H9 (cell line): ENCODE results near the gene PACC1. TPM values are rescaled to one million over a fixed set of nuclear protein-coding genes. Genes with fewer than 3 reads are reported as not detected.

Source experiments
- DNase-seq: peaks from one replicate; pipeline ENCODE4 v3.0.0-alpha.2; 2017
- H2AFZ ChIP-seq: one replicate; pipeline ENCODE4 v1.6.1; 2013; ENCODE audit warnings: mild to moderate bottlenecking, low read length, control low read depth, moderate library complexity
- H2AK5ac ChIP-seq: 2 replicates; pipeline ENCODE4 v1.6.1; 2013; ENCODE audit warnings: low read length, control low read depth, mixed read lengths; ENCODE audit not compliant: insufficient read length
- H2BK120ac ChIP-seq: one replicate; pipeline ENCODE4 v1.6.1; 2013; ENCODE audit warnings: low read depth, mild to moderate bottlenecking, low read length, control low read depth, inconsistent platforms; ENCODE audit not compliant: poor library complexity, severe bottlenecking
- H2BK12ac ChIP-seq: 2 replicates; pipeline ENCODE4 v1.6.1; 2013; ENCODE audit warnings: low read length, control low read depth, mixed read lengths, low read depth; ENCODE audit not compliant: insufficient read length
- H2BK15ac ChIP-seq: 2 replicates; pipeline ENCODE4 v1.6.1; 2013; ENCODE audit warnings: low read depth, low read length, control low read depth
- H2BK20ac ChIP-seq: one replicate; pipeline ENCODE4 v1.6.1; 2013; ENCODE audit warnings: low read depth, mild to moderate bottlenecking, low read length, control low read depth, inconsistent platforms; ENCODE audit not compliant: poor library complexity, severe bottlenecking
- H2BK5ac ChIP-seq: 2 replicates; pipeline ENCODE4 v1.6.1; 2013; ENCODE audit warnings: low read length, control low read depth, mixed read lengths; ENCODE audit not compliant: insufficient read length
- H3K14ac ChIP-seq: 2 replicates; pipeline ENCODE4 v1.6.1; 2013; ENCODE audit warnings: low read length, control low read depth; ENCODE audit not compliant: insufficient read depth
- H3K18ac ChIP-seq: 2 replicates; pipeline ENCODE4 v1.6.1; 2013; ENCODE audit warnings: low read depth, mild to moderate bottlenecking, mixed read lengths, low read length, control low read depth; ENCODE audit not compliant: insufficient read length
- H3K23ac ChIP-seq: 2 replicates; pipeline ENCODE4 v1.6.1; 2013; ENCODE audit warnings: low read length, control low read depth, mixed read lengths, low read depth; ENCODE audit not compliant: insufficient read length
- H3K23me2 ChIP-seq: 2 replicates; pipeline ENCODE4 v1.6.1; 2013; ENCODE audit warnings: low read depth, mild to moderate bottlenecking, mixed read lengths, low read length, control low read depth; ENCODE audit not compliant: insufficient read length, poor library complexity, severe bottlenecking
- H3K27ac ChIP-seq: 2 replicates; pipeline ENCODE4 v1.5.1; 2013; ENCODE audit warnings: low read length, control low read depth, mixed read lengths, low read depth; ENCODE audit not compliant: insufficient read length
- H3K27me3 ChIP-seq: 2 replicates; pipeline ENCODE4 v1.6.1; 2013; ENCODE audit warnings: low read length, control low read depth, inconsistent platforms; ENCODE audit not compliant: insufficient read depth
- H3K4ac ChIP-seq: 2 replicates; pipeline ENCODE4 v1.6.1; 2013; ENCODE audit warnings: low read depth, mild to moderate bottlenecking, control low read depth, inconsistent platforms, low read length, moderate library complexity
- H3K4me1 ChIP-seq: 2 replicates; pipeline ENCODE4 v1.6.1; 2013; ENCODE audit warnings: low read length, control low read depth, inconsistent platforms; ENCODE audit not compliant: insufficient read depth
- H3K4me2 ChIP-seq: 2 replicates; pipeline ENCODE4 v1.6.1; 2013; ENCODE audit warnings: low read length, control low read depth, mixed read lengths; ENCODE audit not compliant: insufficient read length, insufficient read depth
- H3K56ac ChIP-seq: 2 replicates; pipeline ENCODE4 v1.6.1; 2013; ENCODE audit warnings: low read depth, mild to moderate bottlenecking, mixed read lengths, low read length, control low read depth; ENCODE audit not compliant: insufficient read length
- H3K79me1 ChIP-seq: 2 replicates; pipeline ENCODE4 v1.6.1; 2013; ENCODE audit warnings: low read depth, mild to moderate bottlenecking, moderate library complexity, low read length, control low read depth, inconsistent platforms; ENCODE audit not compliant: insufficient read depth, poor library complexity, severe bottlenecking
- H3K79me2 ChIP-seq: 2 replicates; pipeline ENCODE4 v1.6.1; 2013; ENCODE audit warnings: low read length, control low read depth, inconsistent platforms; ENCODE audit not compliant: insufficient read depth
- H3K9ac ChIP-seq: 2 replicates; pipeline ENCODE4 v1.6.1; 2013; ENCODE audit warnings: low read length, control low read depth, mixed read lengths; ENCODE audit not compliant: insufficient read length; ENCODE audit errors: extremely low read depth
- H3K9me3 ChIP-seq: one replicate; pipeline ENCODE4 v1.6.1; 2013; ENCODE audit warnings: low read depth, low read length, inconsistent platforms; ENCODE audit not compliant: control insufficient read depth
- H3T11ph ChIP-seq: one replicate; pipeline ENCODE4 v1.6.1; 2013; ENCODE audit warnings: mild to moderate bottlenecking, low read length, control low read depth, inconsistent platforms
- H4K20me1 ChIP-seq: one replicate; pipeline ENCODE4 v1.6.1; 2013; ENCODE audit not compliant: control insufficient read depth, insufficient read length, insufficient read depth
- H4K5ac ChIP-seq: 2 replicates; pipeline ENCODE4 v1.6.1; 2013; ENCODE audit warnings: low read depth, mild to moderate bottlenecking, mixed read lengths, low read length, control low read depth; ENCODE audit not compliant: insufficient read length
- H4K8ac ChIP-seq: replicated peaks from 2 replicates; pipeline ENCODE4 v1.6.1; 2013; ENCODE audit warnings: low read length, control low read depth, mixed read lengths, low read depth; ENCODE audit not compliant: insufficient read length
- H4K91ac ChIP-seq: 2 replicates; pipeline ENCODE4 v1.6.1; 2013; ENCODE audit warnings: low read depth, mild to moderate bottlenecking, moderate library complexity, mixed read lengths, low read length, control low read depth; ENCODE audit not compliant: insufficient read length
- H3K27ac Mint-ChIP-seq, 3 experiments: 2 replicates in 2 of 3; 3 replicates in 1 of 3; pipeline ENCODE4 v1.8.0; 2020 to 2021; ENCODE audit warnings: mixed read lengths in 3 of 3, mild to moderate bottlenecking in 1 of 3, moderate library complexity in 1 of 3
- H3K27me3 Mint-ChIP-seq: 2 replicates; pipeline ENCODE4 v1.8.0; 2021; ENCODE audit warnings: low read depth, mild to moderate bottlenecking, moderate library complexity, mixed read lengths
- H3K36me3 Mint-ChIP-seq, 3 experiments: 2 replicates in 2 of 3; 3 replicates in 1 of 3; pipeline ENCODE4 v1.8.0; 2020 to 2021; ENCODE audit warnings: low read depth in 3 of 3, mixed read lengths in 3 of 3; ENCODE audit not compliant: insufficient read depth in 1 of 3
- H3K4me1 Mint-ChIP-seq, 2 experiments: 2 replicates each; pipeline ENCODE4 v1.8.0; 2020; ENCODE audit warnings: mixed read lengths in 2 of 2
- H3K4me3 Mint-ChIP-seq, 2 experiments: 2 replicates in 1 of 2; 3 replicates in 1 of 2; pipeline ENCODE4 v1.8.0; 2020 to 2021; ENCODE audit warnings: mild to moderate bottlenecking in 2 of 2, mixed read lengths in 2 of 2, moderate library complexity in 1 of 2
- H3K9me3 Mint-ChIP-seq, 2 experiments: 2 replicates in 1 of 2; 3 replicates in 1 of 2; pipeline ENCODE4 v1.8.0; 2020; ENCODE audit warnings: mild to moderate bottlenecking in 2 of 2, mixed read lengths in 2 of 2, moderate library complexity in 1 of 2
- CTCF ChIP-seq: fragments of 200-600 bp; sonication (generic); conservative IDR thresholded peaks from 3 replicates; pipeline ENCODE4 v1.8.0; 2021; ENCODE audit warnings: antibody characterized with exemption, mild to moderate bottlenecking
- WGBS: extraction: QIAGEN DNeasy Blood & Tissue Kit; methylation state at CpG from one replicate; pipeline ENCODE4 v1.1.7; 2013; ENCODE audit warnings: missing lambda C conversion rate, low lambda C conversion rate, mixed read lengths; ENCODE audit not compliant: insufficient read length; ENCODE audit errors: extremely low coverage; 5-methylcytosine and 5-hydroxymethylcytosine counted together
- total RNA-seq: library from RNA; stranded (reverse); gene quantifications from 2 replicates; pipeline ENCODE4 v1.2.1, GENCODE V29; 2021

PACC1 gene
- total RNA-seq, 1 experiment from 2014 or later, result 10.9 TPM

DNA sequence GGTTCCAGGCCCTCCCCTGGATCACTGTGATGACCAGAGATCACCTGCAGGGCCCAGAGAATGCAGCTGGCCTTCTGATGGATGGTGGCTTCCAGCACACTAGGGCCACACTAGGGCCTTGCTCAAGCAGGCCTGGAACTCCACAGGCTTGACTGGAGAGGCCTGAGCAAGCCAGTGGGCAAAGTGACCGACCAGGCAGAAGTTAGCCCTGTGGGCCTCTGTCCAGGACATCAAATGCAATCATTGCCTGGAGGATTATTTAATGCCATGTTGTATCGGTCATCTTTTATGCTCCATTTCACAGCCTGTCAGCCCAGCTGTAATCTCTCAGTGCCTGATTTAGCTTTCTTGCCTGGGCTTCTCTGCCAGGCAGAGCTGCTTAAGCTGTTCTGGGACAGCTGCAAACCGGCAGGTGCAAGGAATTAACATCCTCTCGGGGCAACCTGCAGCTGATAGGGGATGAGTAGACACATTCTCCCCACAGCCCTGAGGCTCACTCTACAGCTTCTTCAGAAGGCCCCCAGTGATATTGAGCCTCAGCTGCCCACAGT lies 35.7 kb upstream of the PACC1 start:
- no peaks in the 10 kb centered on the region for H3K27me3 Mint-ChIP-seq
- no peak overlapping the region for H3K4me2 ChIP-seq
- no peak overlapping the region for H2BK15ac ChIP-seq
- peaks cover 0 to 10% (median 5%) of the 10 kb centered on the region in 3 experiments; a peak in 2 of 7 replicates for H3K36me3 Mint-ChIP-seq
- H3K79me2 ChIP-seq, result no peaks in the 10 kb centered on the region
- WGBS, result no CpG with 5 or more reads among the region's 4 CpGs
- no peak overlapping the region for H4K8ac ChIP-seq
- no peak overlapping the region for H4K91ac ChIP-seq
- no peaks in the 10 kb centered on the region for H3K23me2 ChIP-seq
- no peak overlapping the region for H4K5ac ChIP-seq
- no peak overlapping the region for H3K23ac ChIP-seq
- no peak overlapping the region for H2AFZ ChIP-seq
- H3K14ac ChIP-seq, result no peak overlapping the region; the same call in 1 of the 2 replicates
- no peak overlapping the region for H3T11ph ChIP-seq
- H3K56ac ChIP-seq, result no peak overlapping the region
- DNase-seq, result no peak
- no peak overlapping the region for H2BK12ac ChIP-seq
- H2AK5ac ChIP-seq, result no peak overlapping the region
- H4K20me1 ChIP-seq, result no peaks in the 10 kb centered on the region
- H2BK5ac ChIP-seq, result no peak overlapping the region
- no peak overlapping the region for H2BK20ac ChIP-seq
- H3K27me3 ChIP-seq, result no peaks in the 10 kb centered on the region
- no peaks in the 10 kb centered on the region for H3K79me1 ChIP-seq
- no peak overlapping the region for H3K4me3 Mint-ChIP-seq
- H2BK120ac ChIP-seq, result no peak overlapping the region
- H3K27ac ChIP-seq, result no peak overlapping the region
- H3K4me1 ChIP-seq, result no peaks in the 10 kb centered on the region
- no peak overlapping the region for H3K18ac ChIP-seq
- H3K27ac Mint-ChIP-seq, result 0 out of 7 replicates have a peak overlapping the region, but pooled peaks of 1 of the 3 experiments have one; percentile 12
- no peak overlapping the region for H3K9ac ChIP-seq
- no peak overlapping the region for H3K4ac ChIP-seq
- no peak for TF ChIP-seq CTCF
- 0 out of 4 replicates have a peak, but pooled peaks cover 0 to 4% of the 10 kb centered on the region in 2 experiments for H3K4me1 Mint-ChIP-seq
- no peaks in the 10 kb centered on the region for H3K9me3 Mint-ChIP-seq
- H3K9me3 ChIP-seq, result no peaks in the 10 kb centered on the region
